HG02885 (cell line): Measurements from ENCODE around the gene RALGAPA2.

ENCODE experiments used
- ATAC-seq: cut with Tn5 transposase; IDR thresholded peaks from one replicate; pipeline ENCODE4 v1.9.1; 2021; ENCODE audit warnings: mild to moderate bottlenecking; ENCODE audit not compliant: unreplicated experiment, poor library complexity

The RALGAPA2 gene

GRCh38 chr20:20712474-20713243 is at the start of gene RALGAPA2:
TSS of gene RALGAPA2 (minus strand) at chr20:20712644. CDS start at chr20:20712480, 164 bp downstream.
- peak; percentile 97 for ATAC-seq

DNA sequence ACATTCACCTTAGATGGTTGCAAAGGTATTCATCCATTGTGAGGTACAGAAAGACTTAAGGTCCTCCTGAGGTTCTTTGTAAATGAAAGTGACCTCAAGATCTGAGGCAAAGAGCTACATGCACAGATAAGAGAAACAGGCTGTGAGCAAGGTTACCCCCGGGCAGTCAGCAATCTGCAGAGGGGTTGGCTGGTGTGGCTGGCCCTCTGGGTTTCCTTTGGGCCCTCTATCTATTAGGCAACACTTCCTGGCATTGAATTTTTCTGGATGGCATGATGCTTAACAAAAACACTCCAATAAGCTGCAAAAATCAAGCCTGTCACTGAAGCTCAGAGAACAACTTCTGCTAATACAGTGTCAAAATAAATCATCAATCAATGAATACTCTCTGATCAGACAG is 48.9 kb upstream of the RALGAPA2 start:
- ATAC-seq = no peak

DNA sequence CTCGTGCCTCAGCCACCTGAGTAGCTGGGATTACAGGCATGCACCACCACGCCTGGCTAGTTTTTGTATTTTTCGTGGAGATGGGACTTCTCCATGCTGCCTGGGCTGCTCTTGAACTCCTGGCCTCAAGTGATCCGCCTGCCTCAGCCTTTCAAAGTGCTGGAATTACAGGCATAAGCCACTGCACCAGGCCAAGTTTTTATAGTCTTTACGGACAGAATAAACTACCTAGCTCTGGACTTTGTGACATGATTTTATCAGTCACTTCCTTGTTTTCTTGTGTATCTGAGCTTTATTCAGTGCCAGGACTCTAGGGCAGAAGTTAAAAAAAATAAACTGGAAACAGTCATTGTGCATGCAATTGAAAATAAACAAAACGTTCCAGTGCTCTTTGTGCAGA is 46.7 kb upstream of the RALGAPA2 start:
- no peak for ATAC-seq

GRCh38 chr20:20755674-20756319 is 43.4 kb upstream of the RALGAPA2 start:
- ATAC-seq = no peak

DNA sequence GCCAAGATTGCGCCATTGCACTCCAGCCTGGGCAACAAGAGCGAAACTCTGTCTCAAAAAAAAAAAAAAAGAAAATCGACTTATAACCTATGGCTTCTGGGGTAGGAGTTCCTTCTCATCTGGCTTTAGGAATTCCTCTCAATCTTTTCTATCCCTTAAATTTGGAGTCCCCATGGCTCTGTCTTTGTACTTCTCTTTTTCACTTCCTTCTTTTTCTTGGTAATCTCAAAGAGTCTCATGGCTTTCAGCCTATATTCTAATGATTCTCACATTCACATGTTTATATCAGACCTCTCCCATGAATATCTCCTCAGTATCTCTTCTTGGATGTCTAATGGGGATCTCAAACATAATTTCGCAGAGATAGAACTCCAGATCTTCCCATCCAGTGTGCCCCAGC is 42.8 kb upstream of the RALGAPA2 start:
- no peak for ATAC-seq

DNA sequence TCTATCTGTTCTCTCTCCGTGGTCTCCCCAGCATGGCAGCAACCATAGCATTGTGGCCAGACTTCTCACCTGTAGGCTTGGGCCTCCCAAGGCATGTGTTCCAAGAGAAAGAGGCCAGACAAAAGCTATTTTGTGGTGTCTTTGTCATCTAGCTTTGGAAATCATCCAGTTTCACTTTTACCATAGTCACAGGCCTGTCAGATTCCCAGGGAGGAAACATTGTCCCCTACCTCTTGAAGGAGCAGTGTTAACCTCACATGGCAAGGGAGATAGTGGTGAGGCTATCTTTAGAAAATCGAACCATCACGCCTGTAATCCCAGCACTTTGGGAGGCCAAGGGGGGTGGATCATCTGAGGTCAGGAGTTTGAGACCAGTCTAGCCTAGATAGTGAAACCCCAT is 42.3 kb upstream of the RALGAPA2 start:
- ATAC-seq = no peak

DNA sequence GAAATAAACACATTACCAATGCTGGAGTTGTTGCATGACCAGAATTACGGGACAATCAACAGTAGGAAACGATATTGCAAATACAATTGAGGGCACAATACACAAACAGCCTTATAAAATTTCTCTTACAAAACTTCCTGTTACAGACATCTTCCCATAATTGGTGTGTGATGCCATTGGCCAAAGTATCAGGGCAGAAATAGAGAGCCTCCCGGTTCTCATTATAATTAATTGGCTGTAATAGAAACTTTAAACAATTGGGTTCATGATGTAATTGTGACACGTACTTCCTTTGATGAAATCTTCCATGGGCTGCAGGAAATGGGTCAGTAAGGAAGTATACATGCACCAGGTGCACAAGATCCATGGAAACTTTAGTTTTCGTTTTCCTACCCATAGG is 40.3 kb upstream of the RALGAPA2 start:
- ATAC-seq = no peak

DNA sequence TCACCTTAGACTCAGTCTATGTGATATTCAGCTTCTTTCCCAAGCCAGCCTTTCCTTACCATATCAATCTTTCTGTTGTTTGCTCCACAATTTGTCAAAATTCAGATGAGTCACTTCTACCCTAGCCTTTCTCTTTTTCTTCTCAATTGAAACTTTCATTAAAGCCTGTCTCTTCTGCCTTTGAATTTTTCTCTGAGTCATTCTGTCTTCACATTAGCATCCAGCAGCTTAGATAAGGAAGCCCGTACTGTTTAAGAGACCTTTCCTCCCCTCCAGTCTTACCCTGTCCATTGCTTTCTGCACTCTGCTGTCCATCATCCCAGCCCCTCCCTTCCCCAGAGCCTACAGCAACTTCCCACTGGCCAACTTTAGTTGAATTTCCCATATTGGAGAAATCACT is 34.9 kb upstream of the RALGAPA2 start:
- no peak for ATAC-seq

- ATAC-seq = no peak
Observed at GRCh38 chr20:20744170-20744725, 31.8 kb upstream of the RALGAPA2 start.

GRCh38 chr20:20743511-20744169 is 31.2 kb upstream of the RALGAPA2 start:
- peak; percentile 61 for ATAC-seq

GRCh38 chr20:20741087-20742045 is 28.9 kb upstream of the RALGAPA2 start:
- ATAC-seq = no peak

DNA sequence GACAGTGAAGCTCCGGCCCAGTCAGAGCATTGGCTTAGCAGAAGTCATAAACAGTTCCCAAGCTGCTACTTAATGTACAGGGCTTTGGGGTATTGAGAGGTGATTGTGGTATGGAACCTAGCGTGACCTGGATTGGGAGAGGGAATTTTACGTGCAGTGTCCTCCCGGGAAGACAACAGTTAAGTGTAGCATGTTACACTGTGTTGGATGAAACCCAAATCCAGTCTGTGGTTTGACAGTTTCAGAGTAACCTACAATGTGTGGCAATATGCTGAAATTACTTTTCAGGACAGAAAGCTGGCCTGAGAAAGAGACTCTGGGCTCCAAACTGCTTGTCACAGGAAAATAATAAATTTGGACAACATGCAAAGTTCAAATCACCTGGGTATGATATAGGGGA is 28.1 kb upstream of the RALGAPA2 start:
- no peak for ATAC-seq

DNA sequence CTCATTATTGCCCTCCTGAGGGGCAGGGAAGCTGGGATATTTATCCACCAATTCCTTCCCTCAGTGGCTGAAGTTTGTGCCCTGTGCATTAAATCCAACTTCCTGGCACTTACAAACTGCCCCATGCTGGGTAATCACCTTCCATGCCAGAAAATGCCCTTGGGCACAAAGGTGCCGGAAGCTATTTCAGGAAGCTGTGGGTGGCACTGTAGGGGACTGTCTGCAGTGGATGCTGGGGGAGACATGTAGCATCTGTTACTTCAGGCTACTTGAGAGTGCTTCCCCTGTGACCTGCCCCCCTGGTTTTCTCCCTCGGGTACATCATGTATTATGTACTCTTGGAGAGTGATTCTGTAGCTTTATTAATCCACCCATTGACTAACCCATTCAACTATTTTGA is 24.7 kb upstream of the RALGAPA2 start:
- ATAC-seq = no peak

DNA sequence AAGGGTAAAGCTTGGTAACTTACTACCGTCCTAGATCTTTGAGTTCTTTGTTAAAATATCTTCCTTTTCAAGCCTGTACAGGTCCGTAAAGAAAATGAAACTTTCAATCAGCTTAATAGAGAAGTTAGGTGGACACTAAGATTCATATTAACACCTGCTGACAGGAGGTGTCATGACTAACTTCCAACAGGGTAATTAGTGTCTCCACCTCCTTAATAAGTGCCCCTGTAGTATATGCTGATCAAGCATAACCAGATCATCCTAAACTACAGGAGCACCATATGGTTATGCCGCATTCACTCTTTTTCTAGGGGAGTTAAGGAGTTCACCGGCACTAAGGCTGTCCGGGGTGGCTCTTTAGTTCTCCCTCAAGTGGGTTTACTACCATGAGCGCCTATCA is 23.9 kb upstream of the RALGAPA2 start:
- no peak for ATAC-seq

GRCh38 chr20:20734475-20734948 is 22.1 kb upstream of the RALGAPA2 start:
- ATAC-seq = no peak

- no peak for ATAC-seq
Observed at GRCh38 chr20:20733943-20734342, 21.5 kb upstream of the RALGAPA2 start.

- no peak for ATAC-seq
Observed at GRCh38 chr20:20732641-20733040, 20.2 kb upstream of the RALGAPA2 start.

GRCh38 chr20:20731945-20732296 is 19.5 kb upstream of the RALGAPA2 start:
- ATAC-seq = no peak

- no peak for ATAC-seq
Observed at GRCh38 chr20:20731000-20731944, 18.8 kb upstream of the RALGAPA2 start.
